Colonic mucosa (tissue), 4 donors: Measurements from ENCODE around the gene ELMO1. TPM values are rescaled to one million over a fixed set of nuclear protein-coding genes. Genes with fewer than 3 reads are reported as not detected.

Source experiments
- DNase-seq: peaks from one replicate; pipeline ENCODE4 v3.0.0-alpha.2; 2020
- H3K27ac ChIP-seq: fragments of 200-600 bp; one replicate; pipeline ENCODE4 v1.8.0; 2021
- H3K27me3 ChIP-seq: fragments of 200-600 bp; one replicate; pipeline ENCODE4 v1.8.0; 2021
- H3K36me3 ChIP-seq: fragments of 200-600 bp; one replicate; pipeline ENCODE4 v1.8.0; 2021
- H3K4me1 ChIP-seq: fragments of 200-600 bp; one replicate; pipeline ENCODE4 v1.8.0; 2021; ENCODE audit warnings: mild to moderate bottlenecking
- H3K4me3 ChIP-seq: fragments of 200-600 bp; one replicate; pipeline ENCODE4 v1.8.0; 2021
- H3K9ac ChIP-seq, 2 donors: one replicate each; pipeline ENCODE4 v1.7.0; 2013; ENCODE audit warnings: control low read depth in 2 of 2, low read depth in 2 of 2, low read length in 2 of 2
- H3K9me3 ChIP-seq: fragments of 200-600 bp; one replicate; pipeline ENCODE4 v1.8.0; 2021
- intact Hi-C: fragments of 100-400 bp; cut with DNase I; formaldehyde crosslinking; loops from one replicate; pipeline ENCODE4 v1.14.1; 2022
- total RNA-seq, 2 donors: library from RNA; stranded (reverse); fragmentation: NEBNext Ultra II Directional in 1 of 2; extraction: Animal tissue kit (Norgen Biotek cat#: 25700) in 1 of 2; gene quantifications; one replicate each; pipeline ENCODE4 v1.2.1, GENCODE V29; 2021
- TF ChIP-seq, protein P1 (sequence below): fragments of 200-600 bp; IDR thresholded peaks from one replicate; pipeline ENCODE4 v1.8.0; 2022; ENCODE audit warnings: antibody characterized with exemption, mild to moderate bottlenecking
- donor health status: healthy.
- donor health status: DM: no; HTN: no; CAD: no.
- donor health status: DM: no; HTN: no; CAD: no.

The ELMO1 gene
- total RNA-seq, 2 donors from 2014 or later = 4.2 to 4.7 TPM

DNA sequence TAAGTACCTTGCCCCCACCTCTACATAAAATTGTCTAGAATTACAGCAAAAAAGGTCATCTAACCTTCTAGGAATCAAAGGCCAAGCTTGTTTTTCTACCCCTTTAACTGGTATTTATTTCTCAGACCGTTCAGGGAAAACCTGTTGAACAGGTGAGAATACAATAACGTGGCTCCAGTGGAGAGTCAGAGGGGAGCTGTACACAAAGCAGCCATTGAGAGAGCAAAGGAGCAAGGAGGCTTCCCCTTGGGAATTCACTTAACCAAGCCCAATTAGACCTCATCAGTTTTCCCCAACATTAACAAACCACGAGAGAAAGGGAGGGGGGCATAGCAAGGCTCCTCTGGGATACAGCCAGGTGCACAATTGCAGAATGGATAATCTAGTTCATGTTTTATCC lies 101.9 kb downstream of the ELMO1 start:
- no peaks in the 10 kb centered on the region for H3K27me3 ChIP-seq
- H3K9ac ChIP-seq = no peak overlapping the region
- TF ChIP-seq, protein P1, sequence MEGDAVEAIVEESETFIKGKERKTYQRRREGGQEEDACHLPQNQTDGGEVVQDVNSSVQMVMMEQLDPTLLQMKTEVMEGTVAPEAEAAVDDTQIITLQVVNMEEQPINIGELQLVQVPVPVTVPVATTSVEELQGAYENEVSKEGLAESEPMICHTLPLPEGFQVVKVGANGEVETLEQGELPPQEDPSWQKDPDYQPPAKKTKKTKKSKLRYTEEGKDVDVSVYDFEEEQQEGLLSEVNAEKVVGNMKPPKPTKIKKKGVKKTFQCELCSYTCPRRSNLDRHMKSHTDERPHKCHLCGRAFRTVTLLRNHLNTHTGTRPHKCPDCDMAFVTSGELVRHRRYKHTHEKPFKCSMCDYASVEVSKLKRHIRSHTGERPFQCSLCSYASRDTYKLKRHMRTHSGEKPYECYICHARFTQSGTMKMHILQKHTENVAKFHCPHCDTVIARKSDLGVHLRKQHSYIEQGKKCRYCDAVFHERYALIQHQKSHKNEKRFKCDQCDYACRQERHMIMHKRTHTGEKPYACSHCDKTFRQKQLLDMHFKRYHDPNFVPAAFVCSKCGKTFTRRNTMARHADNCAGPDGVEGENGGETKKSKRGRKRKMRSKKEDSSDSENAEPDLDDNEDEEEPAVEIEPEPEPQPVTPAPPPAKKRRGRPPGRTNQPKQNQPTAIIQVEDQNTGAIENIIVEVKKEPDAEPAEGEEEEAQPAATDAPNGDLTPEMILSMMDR = no peak
- intact Hi-C loops = no loop called here
- no peak for DNase-seq
- H3K27ac ChIP-seq = no peak overlapping the region
- no peak overlapping the region for H3K4me3 ChIP-seq
- no peaks in the 10 kb centered on the region for H3K36me3 ChIP-seq
- no peaks in the 10 kb centered on the region for H3K4me1 ChIP-seq
- no peaks in the 10 kb centered on the region for H3K9me3 ChIP-seq

DNA sequence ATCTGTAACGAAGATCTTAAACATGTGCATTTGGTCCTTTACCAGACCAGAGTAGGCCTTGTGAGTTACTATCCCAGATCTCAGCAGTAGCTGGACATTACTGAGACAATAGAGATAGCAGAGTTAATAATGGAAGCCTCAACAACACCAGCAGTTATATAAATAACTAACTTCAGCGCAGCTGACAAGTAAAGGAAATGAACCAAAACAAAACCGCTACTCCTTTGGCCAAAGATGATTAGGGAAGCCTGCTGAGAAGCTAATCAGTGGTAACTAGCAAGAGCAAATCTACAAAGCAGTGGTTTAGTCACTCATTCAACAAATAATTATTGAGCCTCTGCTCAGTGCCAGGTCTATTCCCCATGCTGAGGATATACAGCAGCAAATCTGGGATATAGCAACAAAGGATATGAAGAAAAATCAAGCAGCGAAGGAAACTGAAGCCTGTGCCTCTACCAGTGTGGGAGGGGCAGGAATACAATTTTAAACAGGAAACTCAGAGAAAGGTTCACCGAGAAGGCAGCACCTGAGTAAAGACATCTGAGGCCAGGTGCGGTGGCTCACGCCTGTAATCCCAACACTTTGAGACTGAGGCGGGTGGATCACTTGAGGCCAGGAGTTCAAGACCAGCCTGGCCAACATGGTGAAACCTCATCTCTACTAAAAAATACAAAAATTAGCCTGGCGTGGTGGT lies 103.6 kb downstream of the ELMO1 start:
- no peak overlapping the region for H3K4me3 ChIP-seq
- H3K27ac ChIP-seq = no peak overlapping the region
- H3K4me1 ChIP-seq = no peaks in the 10 kb centered on the region
- intact Hi-C loops = no loop called here
- TF ChIP-seq, protein P1 = no peak
- no peak overlapping the region for H3K9ac ChIP-seq
- H3K27me3 ChIP-seq = no peaks in the 10 kb centered on the region
- DNase-seq = no peak
- H3K9me3 ChIP-seq = no peaks in the 10 kb centered on the region
- no peaks in the 10 kb centered on the region for H3K36me3 ChIP-seq

DNA sequence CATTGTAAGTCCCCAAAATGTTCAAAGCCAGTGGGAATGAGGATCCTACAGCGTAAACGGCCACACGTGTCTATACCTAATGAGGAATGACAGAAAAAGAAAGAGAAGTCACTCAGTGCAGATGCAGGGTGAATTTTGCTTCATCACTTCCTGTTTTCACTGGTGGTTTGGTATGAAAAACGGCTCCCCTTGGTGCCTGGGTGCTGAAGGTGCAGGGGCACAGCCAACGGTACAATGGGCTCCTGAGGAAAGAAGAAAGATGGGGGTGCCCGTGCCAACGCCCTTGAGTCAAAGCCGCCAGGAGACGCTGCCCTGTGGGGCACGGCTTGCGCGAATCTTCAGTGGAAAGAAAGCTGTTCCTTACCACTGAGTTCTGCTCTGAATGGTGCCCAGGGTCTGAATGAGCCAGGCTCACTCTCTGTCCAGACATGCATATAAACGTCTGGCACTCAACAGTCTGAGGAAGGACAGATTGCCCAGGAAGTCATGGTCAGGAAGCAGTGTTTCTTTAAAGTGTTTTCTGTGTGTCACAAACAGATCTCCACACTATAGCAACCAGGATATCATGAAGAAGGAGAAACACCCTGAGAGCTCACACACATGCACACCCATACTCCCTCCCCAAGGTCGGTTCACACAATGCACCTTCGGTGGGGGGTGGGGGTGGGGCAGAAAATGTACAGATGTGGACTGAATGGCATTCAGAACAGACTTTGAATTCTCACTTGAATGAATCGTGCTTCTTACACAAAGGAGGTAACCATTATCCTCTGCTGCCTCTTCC lies 105.8 kb downstream of the ELMO1 start:
- Histone ChIP-seq H3K27ac (peak overlapping the region; percentile 15), H3K36me3 (no peaks in the 10 kb centered on the region), H3K9me3 (no peaks in the 10 kb centered on the region), H3K27me3 (no peaks in the 10 kb centered on the region), H3K4me1 (no peaks in the 10 kb centered on the region), H3K4me3 (no peak overlapping the region), H3K9ac (peak overlapping the region in 1 of 2 donors; percentile 46)
- intact Hi-C loops = no loop called here
- DNase-seq = peak; percentile 27
- TF ChIP-seq, protein P1 = no peak

DNA sequence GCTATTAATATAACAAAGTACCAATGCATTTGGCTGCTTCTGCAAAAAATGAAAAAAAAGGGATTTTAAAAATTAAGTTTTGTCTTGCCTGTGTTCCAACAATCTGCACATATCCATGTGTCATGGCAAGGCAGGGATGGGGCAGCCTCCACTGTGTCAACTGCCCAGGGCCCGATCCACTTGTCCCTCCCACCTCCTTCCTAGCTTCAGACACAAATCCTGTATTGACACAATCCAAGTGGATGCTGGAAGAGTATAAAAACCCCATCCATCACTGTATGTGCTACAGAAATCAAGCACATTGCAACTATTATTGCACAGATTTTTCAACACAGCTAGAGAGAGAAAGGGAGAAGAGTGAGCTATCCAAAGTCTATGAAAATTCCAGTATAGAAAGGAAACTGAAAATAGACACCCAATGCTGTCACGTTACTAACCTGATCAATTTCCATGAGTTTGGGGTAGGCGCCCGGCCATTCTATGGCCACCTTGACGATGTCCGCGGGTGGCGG lies 106.4 kb downstream of the ELMO1 start:
- Histone ChIP-seq H3K9ac (peak overlapping the region in 1 of 2 donors; percentile 46), H3K27ac (peak overlapping the region; percentile 15), H3K9me3 (no peaks in the 10 kb centered on the region), H3K36me3 (no peaks in the 10 kb centered on the region), H3K4me1 (no peaks in the 10 kb centered on the region), H3K27me3 (no peaks in the 10 kb centered on the region), H3K4me3 (no peak overlapping the region)
- DNase-seq = no peak
- intact Hi-C loops = no loop called here
- TF ChIP-seq, protein P1 = no peak

GRCh38 chr7:37341033-37341630 lies 107.5 kb downstream of the ELMO1 start:
- intact Hi-C loops = no loop called here
- Histone ChIP-seq H3K27ac (no peak overlapping the region), H3K36me3 (no peaks in the 10 kb centered on the region), H3K9ac (no peak overlapping the region), H3K4me3 (no peak overlapping the region), H3K27me3 (no peaks in the 10 kb centered on the region), H3K4me1 (no peaks in the 10 kb centered on the region), H3K9me3 (no peaks in the 10 kb centered on the region)
- TF ChIP-seq, protein P1 = no peak
- DNase-seq = no peak
